OCI-LY3 (cell line): ENCODE data around the gene ATXN2L.

ENCODE experiments used
- H2AFZ ChIP-seq: fragments of 200-600, 300-600 bp; shearing (Covaris generic); 2 replicates; pipeline ENCODE4 v1.6.0; 2014; ENCODE audit warnings: antibody characterized with exemption, low read depth, low read length
- H3K27ac ChIP-seq: fragments of 200-600, 300-600 bp; sonication (generic); 2 replicates; pipeline ENCODE4 v1.5.1; 2014; ENCODE audit warnings: mild to moderate bottlenecking, low read length, moderate library complexity, mixed read lengths
- H3K27me3 ChIP-seq: fragments of 200-600, 300-600 bp; sonication (generic); 2 replicates; pipeline ENCODE4 v1.6.1; 2014; ENCODE audit warnings: low read depth, low read length, mixed read lengths
- H3K36me3 ChIP-seq: fragments of 200-600, 300-600 bp; sonication (generic); replicated peaks from 2 replicates; pipeline ENCODE3; 2014; ENCODE audit warnings: low read depth, low read length, mixed read lengths
- H3K4me1 ChIP-seq: fragments of 300-600, 200-600 bp; sonication (generic); 2 replicates; pipeline ENCODE4 v1.6.1; 2014; ENCODE audit warnings: low read length, mixed read lengths
- H3K4me2 ChIP-seq: fragments of 200-600, 300-600 bp; sonication (generic); 2 replicates; pipeline ENCODE4 v1.6.1; 2014; ENCODE audit warnings: low read length, mixed read lengths
- H3K4me3 ChIP-seq: fragments of 300-600, 200-600 bp; sonication (generic); 2 replicates; pipeline ENCODE4 v1.5.1; 2014; ENCODE audit warnings: antibody characterized with exemption, mild to moderate bottlenecking, low read length, moderate library complexity
- H3K79me2 ChIP-seq: fragments of 300-600, 200-600 bp; shearing (Covaris generic); 2 replicates; pipeline ENCODE4 v1.6.1; 2014; ENCODE audit warnings: mild to moderate bottlenecking, low read length, mixed read lengths
- H3K9ac ChIP-seq: fragments of 300-600, 200-600 bp; shearing (Covaris generic); 2 replicates; pipeline ENCODE4 v1.6.0; 2014; ENCODE audit warnings: mild to moderate bottlenecking, low read length, moderate library complexity
- H3K9me3 ChIP-seq: fragments of 200-600, 300-600 bp; shearing (Covaris generic); 2 replicates; pipeline ENCODE4 v1.6.1; 2014; ENCODE audit warnings: low read length, mixed read lengths; ENCODE audit not compliant: insufficient read depth
- H4K20me1 ChIP-seq: fragments of 200-600, 300-600 bp; sonication (generic); 2 replicates; pipeline ENCODE4 v1.6.1; 2016; ENCODE audit warnings: low read length, mixed read lengths; ENCODE audit not compliant: insufficient read depth
- EZH2phosphoT487 ChIP-seq: fragments of 200-600 bp; shearing (Covaris generic); IDR thresholded peaks from 2 replicates; pipeline ENCODE4 v1.6.1; 2018; ENCODE audit warnings: antibody characterized with exemption, mixed run types, low read depth
- TF ChIP-seq, protein P1 (sequence below): fragments of 200-600, 300-600 bp; sonication (generic); IDR thresholded peaks from 2 replicates; pipeline ENCODE4 v1.5.1; 2014; ENCODE audit warnings: antibody characterized with exemption, low read length, low read depth

The ATXN2L gene

DNA sequence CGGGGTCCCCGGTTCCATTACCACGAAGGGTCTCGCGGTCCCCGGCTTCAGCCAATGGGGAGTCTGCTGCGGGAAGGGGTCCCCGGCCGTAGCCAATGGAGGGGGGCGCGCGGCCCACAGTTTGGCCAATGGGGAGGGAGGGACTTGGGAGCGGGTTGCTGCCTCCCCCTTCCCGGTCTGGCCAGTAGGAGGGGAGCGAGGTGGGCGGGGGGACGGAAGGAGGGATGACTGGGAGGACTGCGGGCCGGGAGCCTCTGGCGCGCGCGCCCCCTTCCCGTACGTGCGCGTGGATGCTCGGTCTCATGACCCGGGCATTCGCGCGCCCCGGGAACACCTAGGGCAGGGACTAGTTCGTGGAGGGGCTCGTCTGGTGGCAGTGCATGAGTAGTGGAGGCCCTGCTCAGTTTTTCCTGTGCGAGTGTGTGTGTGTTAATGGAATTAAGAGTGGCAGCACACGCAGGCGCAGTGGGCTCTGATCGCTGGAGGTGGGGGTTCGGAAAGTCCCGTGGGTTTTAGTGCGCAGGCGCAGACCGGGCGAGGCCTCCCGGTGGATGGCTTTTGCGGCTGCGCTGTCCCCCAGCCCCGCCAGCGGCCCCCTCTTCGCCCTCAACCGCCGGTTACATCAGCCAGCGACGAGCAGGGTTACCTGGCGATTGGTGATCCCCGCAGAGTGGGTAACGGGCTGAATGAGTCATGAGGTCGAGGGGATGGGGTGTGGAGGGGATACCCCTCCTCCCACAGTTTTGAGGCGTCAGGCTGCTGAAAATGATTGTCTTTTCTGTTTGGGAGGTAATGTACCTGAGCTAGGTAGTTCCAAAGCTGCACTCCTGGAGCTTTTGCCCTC lies 1.3 kb downstream of the ATXN2L start:
- TF ChIP-seq EZH2phosphoT487 = no peak
- TF ChIP-seq, protein P1, sequence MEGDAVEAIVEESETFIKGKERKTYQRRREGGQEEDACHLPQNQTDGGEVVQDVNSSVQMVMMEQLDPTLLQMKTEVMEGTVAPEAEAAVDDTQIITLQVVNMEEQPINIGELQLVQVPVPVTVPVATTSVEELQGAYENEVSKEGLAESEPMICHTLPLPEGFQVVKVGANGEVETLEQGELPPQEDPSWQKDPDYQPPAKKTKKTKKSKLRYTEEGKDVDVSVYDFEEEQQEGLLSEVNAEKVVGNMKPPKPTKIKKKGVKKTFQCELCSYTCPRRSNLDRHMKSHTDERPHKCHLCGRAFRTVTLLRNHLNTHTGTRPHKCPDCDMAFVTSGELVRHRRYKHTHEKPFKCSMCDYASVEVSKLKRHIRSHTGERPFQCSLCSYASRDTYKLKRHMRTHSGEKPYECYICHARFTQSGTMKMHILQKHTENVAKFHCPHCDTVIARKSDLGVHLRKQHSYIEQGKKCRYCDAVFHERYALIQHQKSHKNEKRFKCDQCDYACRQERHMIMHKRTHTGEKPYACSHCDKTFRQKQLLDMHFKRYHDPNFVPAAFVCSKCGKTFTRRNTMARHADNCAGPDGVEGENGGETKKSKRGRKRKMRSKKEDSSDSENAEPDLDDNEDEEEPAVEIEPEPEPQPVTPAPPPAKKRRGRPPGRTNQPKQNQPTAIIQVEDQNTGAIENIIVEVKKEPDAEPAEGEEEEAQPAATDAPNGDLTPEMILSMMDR = no peak
- no peaks in the 10 kb centered on the region for H3K9me3 ChIP-seq
- no peaks in the 10 kb centered on the region for H3K27me3 ChIP-seq
- H4K20me1 ChIP-seq = peaks cover 25% of the 10 kb centered on the region
- H2AFZ ChIP-seq = no peak overlapping the region
- H3K4me1 ChIP-seq = peaks cover 11% of the 10 kb centered on the region
- peaks cover 42% of the 10 kb centered on the region for H3K36me3 ChIP-seq
- H3K79me2 ChIP-seq = peaks cover 69% of the 10 kb centered on the region
- H3K4me3 ChIP-seq = peak overlapping the region; percentile 96
- H3K4me2 ChIP-seq = peak overlapping the region; percentile 74
- H3K9ac ChIP-seq = peak overlapping the region; percentile 99
- H3K27ac ChIP-seq = peak overlapping the region; percentile 95

DNA sequence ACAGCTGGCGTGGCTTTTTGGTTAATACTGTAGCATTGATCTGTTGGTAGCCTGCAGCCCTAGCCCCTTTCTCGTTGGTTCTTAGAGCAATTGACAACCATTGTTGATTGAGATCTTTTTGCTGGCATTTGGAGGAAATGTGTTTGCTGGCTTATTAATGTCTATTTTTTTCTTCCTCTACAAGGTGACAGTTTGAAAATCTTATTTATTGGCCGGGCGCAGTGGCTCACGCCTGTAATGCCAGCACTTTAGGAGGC lies 1.8 kb downstream of the ATXN2L start:
- H3K4me2 ChIP-seq = peak overlapping the region; percentile 74
- H3K9me3 ChIP-seq = no peaks in the 10 kb centered on the region
- peaks cover 47% of the 10 kb centered on the region for H3K36me3 ChIP-seq
- peak overlapping the region; percentile 99 for H3K9ac ChIP-seq
- peaks cover 74% of the 10 kb centered on the region for H3K79me2 ChIP-seq
- H2AFZ ChIP-seq = no peak overlapping the region
- H3K4me1 ChIP-seq = peaks cover 11% of the 10 kb centered on the region
- no peak for TF ChIP-seq EZH2phosphoT487
- TF ChIP-seq, protein P1 = no peak
- H3K4me3 ChIP-seq = peak overlapping the region; percentile 96
- peak overlapping the region; percentile 95 for H3K27ac ChIP-seq
- no peaks in the 10 kb centered on the region for H3K27me3 ChIP-seq
- peaks cover 25% of the 10 kb centered on the region for H4K20me1 ChIP-seq

DNA sequence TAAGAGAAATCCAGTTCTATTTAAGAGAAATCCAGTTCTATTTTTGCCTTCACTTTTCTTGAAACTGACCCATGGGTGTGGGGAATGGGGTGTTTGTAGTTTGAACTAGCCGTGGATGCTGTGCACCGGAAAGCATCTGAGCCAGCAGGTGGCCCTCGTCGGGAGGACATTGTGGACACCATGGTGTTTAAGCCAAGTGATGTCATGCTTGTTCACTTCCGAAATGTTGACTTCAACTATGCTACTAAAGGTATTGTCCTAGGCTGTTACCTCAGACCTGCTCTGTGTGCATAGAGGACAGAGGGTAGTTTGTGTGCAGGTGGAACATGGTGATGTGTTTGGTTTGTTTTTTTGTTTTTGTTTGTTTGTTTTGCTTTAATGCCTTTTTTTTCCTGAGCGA lies 3.3 kb downstream of the ATXN2L start:
- Histone ChIP-seq H3K79me2 (peaks cover 78% of the 10 kb centered on the region), H3K4me3 (no peak overlapping the region), H3K9ac (no peak overlapping the region), H3K27me3 (no peaks in the 10 kb centered on the region), H3K4me2 (no peak overlapping the region), H3K9me3 (no peaks in the 10 kb centered on the region), H3K36me3 (peaks cover 57% of the 10 kb centered on the region), H3K27ac (no peak overlapping the region), H2AFZ (no peak overlapping the region), H3K4me1 (peaks cover 11% of the 10 kb centered on the region), H4K20me1 (peaks cover 25% of the 10 kb centered on the region)
- no peak for TF ChIP-seq EZH2phosphoT487
- TF ChIP-seq, protein P1 = no peak

DNA sequence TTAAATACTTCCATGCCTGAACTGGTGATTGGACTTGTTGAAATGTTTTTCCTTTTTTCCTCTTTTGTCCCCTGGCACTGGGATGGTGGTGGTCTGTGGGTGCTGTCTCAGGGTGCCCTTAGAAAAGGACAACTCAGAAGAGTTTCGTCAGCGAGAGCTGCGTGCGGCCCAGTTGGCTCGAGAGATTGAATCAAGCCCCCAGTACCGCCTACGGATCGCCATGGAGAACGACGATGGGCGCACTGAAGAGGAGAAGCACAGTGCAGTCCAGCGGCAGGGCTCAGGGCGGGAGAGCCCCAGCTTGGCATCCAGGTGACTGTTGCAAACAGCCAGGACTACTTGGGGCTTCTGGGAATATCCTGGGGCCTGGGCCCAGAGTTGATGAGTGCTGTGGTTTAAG lies 6.9 kb downstream of the ATXN2L start:
- H3K36me3 ChIP-seq = peaks cover 87% of the 10 kb centered on the region
- no peak overlapping the region for H3K27ac ChIP-seq
- no peaks in the 10 kb centered on the region for H3K9me3 ChIP-seq
- H3K79me2 ChIP-seq = peaks cover 60% of the 10 kb centered on the region
- no peak overlapping the region for H3K4me3 ChIP-seq
- H3K27me3 ChIP-seq = no peaks in the 10 kb centered on the region
- H4K20me1 ChIP-seq = peaks cover 21% of the 10 kb centered on the region
- no peak overlapping the region for H3K9ac ChIP-seq
- H3K4me1 ChIP-seq = peaks cover 10% of the 10 kb centered on the region
- TF ChIP-seq EZH2phosphoT487 = no peak
- TF ChIP-seq, protein P1 = no peak
- H3K4me2 ChIP-seq = no peak overlapping the region
- no peak overlapping the region for H2AFZ ChIP-seq
